Peyer's patch (tissue), 4 donors: Measurements from ENCODE around the gene CEP85.

Experiments used
- CTCF ChIP-seq, 6 experiments: fragments of 450-650 bp in 4 of 6; fragments of 200-600 bp in 2 of 6; sonication (generic) in 1 of 6; IDR thresholded peaks; one replicate each; pipeline ENCODE4 v1.5.1; 2017 to 2019; ENCODE audit warnings: antibody characterized with exemption in 6 of 6, mild to moderate bottlenecking in 3 of 6, moderate library complexity in 1 of 6
- POLR2A ChIP-seq, 2 donors: fragments of 450-650 bp; IDR thresholded peaks; one replicate each; pipeline ENCODE4 v1.5.1; 2017; ENCODE audit warnings: antibody characterized with exemption in 2 of 2, mild to moderate bottlenecking in 2 of 2, moderate library complexity in 2 of 2

- TF ChIP-seq POLR2A (IDR thresholded peaks at IDR 0.05) (no peak), CTCF (IDR thresholded peaks at IDR 0.05) (no peak)
These were observed 23.7 kb upstream of the CEP85 start for GRCh38 chr1:26210147-26210870.
